ENCODE measurements around the gene EPS8.

GRCh38 chr12:15815730-15816129 lies 26.5 kb upstream of the EPS8 start:
- TF ChIP-seq CTCF (IDR thresholded peaks at IDR 0.05) (no peak), ZFX (IDR thresholded peaks at IDR 0.05; ENCODE audit: borderline replicate concordance) (no peak)

Measured in 22Rv1 (cell line).